Measurements from ENCODE around the gene ALK.

Gene ALK

GRCh38 chr2:29643196-29643595 is 278.2 kb downstream of the ALK start:
- no peak for DNase-seq

GRCh38 chr2:29640360-29640759 is 281.0 kb downstream of the ALK start:
- no peak for DNase-seq

- no peak for DNase-seq
Observed at GRCh38 chr2:29638641-29639040, 282.7 kb downstream of the ALK start.

- no peak for DNase-seq
Observed at GRCh38 chr2:29634916-29635315, 286.5 kb downstream of the ALK start.

GRCh38 chr2:29632018-29632417 is 289.4 kb downstream of the ALK start:
- DNase-seq = no peak

- no peak for DNase-seq
Observed at GRCh38 chr2:29629495-29629894, 291.9 kb downstream of the ALK start.

- no peak for DNase-seq
Observed at GRCh38 chr2:29628862-29629261, 292.5 kb downstream of the ALK start.

GRCh38 chr2:29628108-29628745 is 293.2 kb downstream of the ALK start:
- DNase-seq = no peak

GRCh38 chr2:29627279-29627711 is 294.1 kb downstream of the ALK start:
- DNase-seq = no peak

- no peak for DNase-seq
Observed at GRCh38 chr2:29620890-29621289, 300.5 kb downstream of the ALK start.

GRCh38 chr2:29619689-29620088 is 301.7 kb downstream of the ALK start:
- no peak for DNase-seq

GRCh38 chr2:29618024-29618423 is 303.4 kb downstream of the ALK start:
- DNase-seq = no peak

GRCh38 chr2:29617351-29617750 is 304.0 kb downstream of the ALK start:
- DNase-seq = no peak

- no peak for DNase-seq
Observed at GRCh38 chr2:29616569-29616968, 304.8 kb downstream of the ALK start.

- DNase-seq = no peak
Observed at GRCh38 chr2:29615841-29616240, 305.5 kb downstream of the ALK start.

GRCh38 chr2:29615183-29615582 is 306.2 kb downstream of the ALK start:
- DNase-seq = no peak

- DNase-seq = no peak
Observed at GRCh38 chr2:29614295-29614830, 307.0 kb downstream of the ALK start.

- no peak for DNase-seq
Observed at GRCh38 chr2:29613792-29614266, 307.6 kb downstream of the ALK start.

- DNase-seq = no peak
Observed at GRCh38 chr2:29613067-29613466, 308.3 kb downstream of the ALK start.

- no peak for DNase-seq
Observed at GRCh38 chr2:29612568-29612967, 308.8 kb downstream of the ALK start.

GRCh38 chr2:29611850-29612249 is 309.5 kb downstream of the ALK start:
- no peak for DNase-seq

GRCh38 chr2:29611261-29611660 is 310.1 kb downstream of the ALK start:
- no peak for DNase-seq

GRCh38 chr2:29610569-29610968 is 310.8 kb downstream of the ALK start:
- DNase-seq = no peak

GRCh38 chr2:29607038-29607420 is 314.4 kb downstream of the ALK start:
- no peak for DNase-seq

All from 8988T (cell line).